Prostate gland (tissue), 2 donors: Measurements from ENCODE around the gene CGNL1. TPM values are rescaled to one million over a fixed set of nuclear protein-coding genes. Genes with fewer than 3 reads are reported as not detected.
A peak's percentile ranks its signal among the peaks of the same experiment; 100 is the strongest.

Experiments used
- DNase-seq: peaks from one replicate; pipeline ENCODE4 v3.0.0-alpha.2; 2019; ENCODE audit warnings: low spot score
- H3K27ac ChIP-seq, 2 donors: fragments of 200-600 bp; sonication (generic); 2 replicates each; pipeline ENCODE4 v1.5.1; 2017 to 2019
- H3K27me3 ChIP-seq: fragments of 200-600 bp; sonication (generic); replicated peaks from 2 replicates; pipeline ENCODE4 v1.5.1; 2019; ENCODE audit not compliant: insufficient read depth
- H3K36me3 ChIP-seq, 2 donors: fragments of 200-600 bp; sonication (generic); 1 replicate in 1 of 2; 2 replicates in 1 of 2; pipeline versions ENCODE4 v1.5.1 to v1.8.1; 2017 to 2019
- H3K4me1 ChIP-seq: fragments of 200-600 bp; sonication (generic); replicated peaks from 2 replicates; pipeline ENCODE4 v1.5.1; 2019
- H3K4me3 ChIP-seq, 2 donors: fragments of 200-600 bp; sonication (generic); 2 replicates each; pipeline ENCODE4 v1.5.1; 2017 to 2019
- H3K9me3 ChIP-seq: fragments of 200-600 bp; sonication (generic); 2 replicates; pipeline ENCODE4 v1.5.1; 2017
- CTCF ChIP-seq, 4 experiments: fragments of 200-600 bp in 2 of 4; fragments of 450-650 bp in 2 of 4; sonication (generic) in 2 of 4; IDR thresholded peaks; 1 replicate in 3 of 4; 2 replicates in 1 of 4; pipeline ENCODE4 v1.5.1; 2016 to 2019; ENCODE audit warnings: antibody characterized with exemption in 4 of 4, mild to moderate bottlenecking in 2 of 4, moderate library complexity in 2 of 4
- POLR2A ChIP-seq: fragments of 450-650 bp; IDR thresholded peaks from one replicate; pipeline ENCODE4 v1.6.1; 2016; ENCODE audit warnings: antibody characterized with exemption, mild to moderate bottlenecking
- POLR2AphosphoS5 ChIP-seq: sonication (generic); formaldehyde crosslinking; IDR thresholded peaks from one replicate; pipeline ENCODE4 v1.6.1; 2017; ENCODE audit warnings: antibody characterized with exemption
- WGBS: methylation state at CpG from one replicate; pipeline ENCODE4 v1.1.5; 2018; 5-methylcytosine and 5-hydroxymethylcytosine counted together
- intact Hi-C: fragments of 100-400 bp; cut with DNase I; formaldehyde crosslinking; loops from one replicate; pipeline ENCODE4 v1.14.2; 2022
- total RNA-seq, 2 donors: library from RNA; depleted of rRNA; stranded (reverse); fragments of >200 nt; gene quantifications; one replicate each; pipeline ENCODE4 v1.1.0, GENCODE V29; 2016

The CGNL1 gene
- total RNA-seq, 2 donors from 2014 or later: 49.0 to 65.6 TPM

GRCh38 chr15:57541271-57541670, 165.0 kb downstream of the CGNL1 start:
- Histone ChIP-seq H3K9me3 (no peaks in the 10 kb centered on the region), H3K27ac (peak overlapping the region in 1 of 2 donors; percentile 5), H3K4me3 (no peak overlapping the region), H3K36me3 (no peaks in the 10 kb centered on the region), H3K4me1 (peaks cover 11% of the 10 kb centered on the region), H3K27me3 (no peaks in the 10 kb centered on the region)
- TF ChIP-seq POLR2AphosphoS5 (no peak), POLR2A (no peak), CTCF (IDR thresholded peaks at IDR 0.05) (no peak)
- 85% methylated on average over 8 of the region's 8 CpGs for WGBS
- DNase-seq: no peak
- intact Hi-C loops: loop anchor here (5.0 to 10.0 kb wide), 2 partner anchors 199 to 396 kb away; no protein-coding TSS in a partner anchor

DNA sequence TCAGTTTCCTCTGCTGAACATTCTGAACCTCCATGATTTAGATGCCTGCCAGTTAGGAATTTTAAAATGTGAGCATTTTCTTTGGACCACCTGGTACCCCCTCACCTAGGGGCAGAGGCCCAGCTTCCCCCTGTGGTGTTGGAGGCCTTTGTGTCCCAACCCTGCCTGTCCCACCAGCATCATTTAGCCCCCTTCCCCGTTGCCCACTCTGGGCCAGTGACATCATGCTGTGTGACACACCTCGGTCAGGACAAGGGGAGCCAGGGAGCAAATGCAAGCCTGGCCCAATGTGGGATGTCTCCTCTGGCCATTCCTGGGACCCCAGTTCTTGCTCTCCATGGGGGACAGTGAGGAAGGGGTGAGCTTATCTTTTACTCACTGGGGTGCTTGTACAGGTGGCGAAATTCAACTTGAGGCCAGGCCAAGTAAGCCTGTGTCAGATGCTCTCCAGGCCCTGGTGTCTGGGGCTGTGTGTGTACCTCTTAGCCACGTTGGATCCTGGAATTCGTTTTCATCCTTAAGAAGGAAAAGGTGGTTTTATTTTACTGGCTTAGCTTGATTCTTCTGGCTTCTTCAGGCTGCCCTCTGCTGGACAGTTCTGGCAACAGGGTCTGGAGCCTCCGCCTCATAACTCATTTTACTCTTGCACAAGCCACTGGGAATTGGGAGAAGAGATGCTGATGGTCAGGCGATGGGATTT, 165.7 kb downstream of the CGNL1 start:
- H3K27me3 ChIP-seq: no peaks in the 10 kb centered on the region
- peak overlapping the region in 1 of 2 donors; percentile 12 for H3K27ac ChIP-seq

DNA sequence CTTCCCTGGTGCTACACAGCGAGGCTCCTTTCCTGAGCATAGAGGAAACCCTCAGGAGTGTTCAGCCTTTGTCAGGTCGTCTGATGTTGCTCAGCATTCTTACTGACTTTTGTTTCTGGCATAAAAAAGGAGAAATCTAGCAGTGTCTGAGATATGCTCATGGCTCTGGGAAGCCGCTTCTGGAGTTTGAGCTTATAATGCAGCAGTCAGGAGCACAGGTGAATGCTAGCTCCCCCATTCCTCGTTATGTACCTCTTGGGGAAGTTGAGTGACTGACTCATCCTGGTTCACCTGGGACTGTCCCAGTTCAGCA, 166.2 kb downstream of the CGNL1 start:
- H3K36me3 ChIP-seq: no peaks in the 10 kb centered on the region

More for the DNA sequence above, 165.7 kb downstream of the CGNL1 start:
- TF ChIP-seq CTCF (IDR thresholded peaks at IDR 0.05): peak; percentile 38 to 82 (median 72)
- peak; percentile 62 for TF ChIP-seq POLR2AphosphoS5
- no peak for TF ChIP-seq POLR2A
- Histone ChIP-seq H3K4me1 (peaks cover 11% of the 10 kb centered on the region), H3K4me3 (no peak overlapping the region), H3K9me3 (no peaks in the 10 kb centered on the region), H3K36me3 (no peaks in the 10 kb centered on the region)
- WGBS: 39% methylated on average over 7 of the region's 7 CpGs
- peak; percentile 74 for DNase-seq
- intact Hi-C loops: loop anchor here (5.0 to 10.0 kb wide), 2 partner anchors 200 to 397 kb away; no protein-coding TSS in a partner anchor

GRCh38 chr15:57544848-57545480, 168.7 kb downstream of the CGNL1 start:
- Histone ChIP-seq H3K4me1 (peaks cover 16% of the 10 kb centered on the region), H3K36me3 (no peaks in the 10 kb centered on the region), H3K27me3 (no peaks in the 10 kb centered on the region), H3K27ac (peak overlapping the region; percentile 14 to 22), H3K9me3 (no peaks in the 10 kb centered on the region), H3K4me3 (no peak overlapping the region)
- intact Hi-C loops: loop anchor here (5.0 to 10.0 kb wide), 2 partner anchors 203 to 400 kb away; no protein-coding TSS in a partner anchor
- no peak for TF ChIP-seq POLR2A
- no peak for TF ChIP-seq POLR2AphosphoS5
- TF ChIP-seq CTCF (IDR thresholded peaks at IDR 0.05): no peak
- WGBS: 50% methylated on average over 11 of the region's 11 CpGs
- no peak for DNase-seq

More for the DNA sequence above, 166.2 kb downstream of the CGNL1 start:
- no peak for DNase-seq
- whole genome bisulfite sequencing: 51% methylated on average over 3 of the region's 4 CpGs
- intact Hi-C loops: loop anchor here (5.0 to 10.0 kb wide), 2 partner anchors 200 to 398 kb away; no protein-coding TSS in a partner anchor
- no peak overlapping the region for H3K27ac ChIP-seq
- TF ChIP-seq POLR2AphosphoS5: no peak
- no peak for TF ChIP-seq CTCF (IDR thresholded peaks at IDR 0.05)
- no peak for TF ChIP-seq POLR2A
- H3K27me3 ChIP-seq: no peaks in the 10 kb centered on the region
- no peak overlapping the region for H3K4me3 ChIP-seq
- peaks cover 9% of the 10 kb centered on the region for H3K4me1 ChIP-seq
- no peaks in the 10 kb centered on the region for H3K9me3 ChIP-seq
